H1 (cell line): ENCODE measurements around the gene LEMD1. TPM values are rescaled to one million over a fixed set of nuclear protein-coding genes. Genes with fewer than 3 reads are reported as not detected.

Experiments used
- CTCF ChIA-PET: fragments of 300-600 bp; sonication (Branson Sonifier 250); formaldehyde crosslinking; loops from one replicate; lab custom pipeline; 2021; ENCODE audit not compliant: partially characterized antibody; lab: Charles Lee
- POLR2A ChIA-PET: fragments of 300-600 bp; sonication (Branson Sonifier 250); formaldehyde crosslinking; loops from one replicate; lab custom pipeline; 2021; ENCODE audit warnings: inconsistent platforms; ENCODE audit not compliant: partially characterized antibody; lab: Charles Lee
- DNase-seq, 2 experiments: peaks; one replicate each; pipeline versions ENCODE4 v3.0.0 to v3.0.0-alpha.2; 2010 to 2022; ENCODE audit warnings: low spot score in 2 of 2, low read depth in 1 of 2, mixed read lengths in 1 of 2
- FAIRE-seq: peaks from 2 replicates; lab custom pipeline; 2011; peaks lifted over from hg19 to GRCh38; lab: Jason Lieb, UNC
- H2AFZ ChIP-seq: 2 replicates; pipeline ENCODE4 v1.8.1; 2012; ENCODE audit warnings: low read length, inconsistent platforms
- H2AK5ac ChIP-seq: 2 replicates; pipeline ENCODE4 v1.6.1; 2013; ENCODE audit warnings: low read depth, low read length
- H2BK120ac ChIP-seq: replicated peaks from 2 replicates; pipeline ENCODE3; 2013; ENCODE audit warnings: low read depth, low read length, inconsistent platforms
- H2BK12ac ChIP-seq: 2 replicates; pipeline ENCODE4 v1.6.1; 2013; ENCODE audit warnings: low read depth, low read length
- H2BK15ac ChIP-seq: 2 replicates; pipeline ENCODE4 v1.6.1; 2013; ENCODE audit warnings: low read length
- H2BK20ac ChIP-seq: 2 replicates; pipeline ENCODE4 v1.6.1; 2013; ENCODE audit warnings: low read length
- H2BK5ac ChIP-seq: 2 replicates; pipeline ENCODE4 v1.6.1; 2013; ENCODE audit warnings: low read depth, low read length
- H3K14ac ChIP-seq: 2 replicates; pipeline ENCODE4 v1.6.1; 2013; ENCODE audit warnings: inconsistent platforms; ENCODE audit not compliant: insufficient read length
- H3K18ac ChIP-seq: 2 replicates; pipeline ENCODE4 v1.6.1; 2013; ENCODE audit warnings: low read length; ENCODE audit errors: extremely low read depth
- H3K23ac ChIP-seq: 2 replicates; pipeline ENCODE4 v1.6.1; 2013; ENCODE audit warnings: inconsistent platforms; ENCODE audit not compliant: insufficient read length
- H3K23me2 ChIP-seq: 2 replicates; pipeline ENCODE4 v1.6.1; 2013; ENCODE audit warnings: low read depth, low read length
- H3K27ac ChIP-seq: 2 replicates; pipeline ENCODE4 v1.6.1; 2011; ENCODE audit warnings: low read depth, low read length, inconsistent platforms
- H3K27me3 ChIP-seq, 4 experiments: replicated peaks in 1 of 4; 1 replicate in 1 of 4; 2 replicates in 3 of 4; pipeline versions ENCODE4 v1.6.1 to v1.8.1; 2011 to 2013; ENCODE audit warnings: low read length in 3 of 4, mild to moderate bottlenecking in 3 of 4, inconsistent platforms in 2 of 4, mixed read lengths in 2 of 4, moderate library complexity in 1 of 4; ENCODE audit not compliant: control insufficient read depth in 3 of 4, insufficient read depth in 3 of 4; ENCODE audit errors: extremely low read depth in 1 of 4
- H3K36me3 ChIP-seq, 4 experiments: 2 replicates each; pipeline versions ENCODE4 v1.6.1 to v1.8.1; 2011 to 2013; ENCODE audit warnings: mild to moderate bottlenecking in 4 of 4, low read length in 3 of 4, moderate library complexity in 2 of 4, control low read depth in 1 of 4, inconsistent platforms in 1 of 4; ENCODE audit not compliant: insufficient read depth in 4 of 4, control insufficient read depth in 2 of 4
- H3K4ac ChIP-seq: replicated peaks from 2 replicates; pipeline ENCODE3; 2013; ENCODE audit warnings: low read length, low read depth, mixed read lengths, inconsistent platforms; ENCODE audit not compliant: insufficient read length
- H3K4me1 ChIP-seq, 4 experiments: replicated peaks in 1 of 4; 1 replicate in 1 of 4; 2 replicates in 3 of 4; pipeline versions ENCODE4 v1.6.1 to v1.8.1; 2011 to 2013; ENCODE audit warnings: low read length in 3 of 4, inconsistent platforms in 2 of 4, mixed read lengths in 1 of 4; ENCODE audit not compliant: insufficient read depth in 4 of 4, control insufficient read depth in 3 of 4
- H3K4me2 ChIP-seq, 2 experiments: 2 replicates each; pipeline versions ENCODE4 v1.6.1 to v1.8.1; 2011 to 2013; ENCODE audit warnings: low read depth in 2 of 2, low read length in 2 of 2, control low read depth in 1 of 2, inconsistent platforms in 1 of 2, mild to moderate bottlenecking in 1 of 2; ENCODE audit not compliant: insufficient read depth in 1 of 2
- H3K4me3 ChIP-seq, 4 experiments: fragments of 200-600, 300-600 bp in 1 of 4; sonication (generic), shearing (Covaris generic), sonication (Bioruptor Twin) in 1 of 4; 2 replicates each; pipeline versions ENCODE4 v1.5.1 to v1.8.1; 2011 to 2016; ENCODE audit warnings: low read length in 4 of 4, low read depth in 3 of 4, control low read depth in 2 of 4, inconsistent platforms in 2 of 4, mild to moderate bottlenecking in 2 of 4, mixed read lengths in 1 of 4, moderate library complexity in 1 of 4; ENCODE audit not compliant: insufficient read depth in 2 of 4; ENCODE audit errors: extremely low read depth in 1 of 4
- H3K56ac ChIP-seq: replicated peaks from 2 replicates; pipeline ENCODE3; 2013; ENCODE audit warnings: low read depth, mild to moderate bottlenecking, mixed read lengths, low read length, inconsistent platforms; ENCODE audit not compliant: insufficient read length
- H3K79me1 ChIP-seq: 2 replicates; pipeline ENCODE4 v1.6.1; 2013; ENCODE audit warnings: low read depth, low read length, control low read depth
- H3K79me2 ChIP-seq, 2 experiments: 2 replicates each; pipeline versions ENCODE4 v1.6.1 to v1.8.1; 2012 to 2013; ENCODE audit warnings: low read length in 2 of 2, mild to moderate bottlenecking in 2 of 2, inconsistent platforms in 1 of 2; ENCODE audit not compliant: insufficient read depth in 2 of 2, control insufficient read depth in 1 of 2
- H3K9ac ChIP-seq, 4 experiments: replicated peaks in 1 of 4; 1 replicate in 1 of 4; 2 replicates in 3 of 4; pipeline versions ENCODE4 v1.6.1 to v1.8.1; 2011 to 2013; ENCODE audit warnings: low read depth in 3 of 4, low read length in 3 of 4, control low read depth in 2 of 4, mild to moderate bottlenecking in 2 of 4, moderate library complexity in 2 of 4, inconsistent platforms in 1 of 4; ENCODE audit errors: extremely low read depth in 1 of 4
- H3K9me3 ChIP-seq, 2 experiments: 2 replicates each; pipeline versions ENCODE4 v1.6.1 to v1.8.1; 2012 to 2013; ENCODE audit warnings: mild to moderate bottlenecking in 2 of 2, moderate library complexity in 2 of 2, control low read depth in 1 of 2, inconsistent platforms in 1 of 2, low read depth in 1 of 2, low read length in 1 of 2, mixed read lengths in 1 of 2; ENCODE audit not compliant: insufficient read depth in 2 of 2
- H4K20me1 ChIP-seq, 2 experiments: replicated peaks in 1 of 2; 2 replicates each; pipeline versions ENCODE3 to v1.8.1; 2011 to 2013; ENCODE audit warnings: inconsistent platforms in 2 of 2, low read length in 2 of 2, mild to moderate bottlenecking in 1 of 2; ENCODE audit not compliant: insufficient read depth in 2 of 2, control insufficient read depth in 1 of 2
- H4K5ac ChIP-seq: 2 replicates; pipeline ENCODE4 v1.6.1; 2013; ENCODE audit warnings: low read length, low read depth, mixed read lengths, inconsistent platforms; ENCODE audit not compliant: insufficient read length
- H4K8ac ChIP-seq: 2 replicates; pipeline ENCODE4 v1.8.0; 2013; ENCODE audit warnings: mild to moderate bottlenecking, moderate library complexity, low read length, inconsistent platforms; ENCODE audit not compliant: insufficient read depth; ENCODE audit errors: extremely low read depth
- H4K91ac ChIP-seq: replicated peaks from 2 replicates; pipeline ENCODE3; 2013; ENCODE audit warnings: low read length, mixed read lengths, inconsistent platforms; ENCODE audit not compliant: insufficient read length
- BRCA1 ChIP-seq: IDR thresholded peaks from 2 replicates; pipeline ENCODE4 v1.6.1; 2012; ENCODE audit warnings: low read depth, low read length, improper control_type of control experiment
- CHD1 ChIP-seq: IDR thresholded peaks from 2 replicates; pipeline ENCODE4 v1.6.1; 2012; ENCODE audit warnings: low read depth, low read length, improper control_type of control experiment
- CTBP2 ChIP-seq: IDR thresholded peaks from 2 replicates; pipeline ENCODE4 v1.7.0; 2011; ENCODE audit warnings: borderline replicate concordance, mild to moderate bottlenecking, moderate library complexity, mixed read lengths, low read length; ENCODE audit not compliant: insufficient read depth, insufficient read length
- EGR1 ChIP-seq: IDR thresholded peaks from 2 replicates; pipeline ENCODE4 v1.6.1; 2011; ENCODE audit warnings: low read depth, low read length, borderline replicate concordance
- FOSL1 ChIP-seq: IDR thresholded peaks from 2 replicates; pipeline ENCODE4 v1.6.1; 2011; ENCODE audit warnings: mild to moderate bottlenecking, low read depth, low read length, moderate library complexity; ENCODE audit not compliant: insufficient read depth
- KDM1A ChIP-seq: fragments of 200-600, 300-600 bp; sonication (generic); IDR thresholded peaks from 2 replicates; pipeline ENCODE4 v1.7.1; 2016; ENCODE audit warnings: mild to moderate bottlenecking, low read length, borderline replicate concordance
- NANOG ChIP-seq: IDR thresholded peaks from 2 replicates; pipeline ENCODE4 v1.6.1; 2011; ENCODE audit warnings: low read length, low read depth, mild to moderate bottlenecking, inconsistent platforms; ENCODE audit not compliant: insufficient read depth, poor library complexity, severe bottlenecking
- POLR2A ChIP-seq, 2 experiments: IDR thresholded peaks; 1 replicate in 1 of 2; 2 replicates in 1 of 2; pipeline ENCODE4 v1.6.1; 2011; ENCODE audit warnings: low read depth in 2 of 2, low read length in 2 of 2, mild to moderate bottlenecking in 2 of 2; ENCODE audit errors: control extremely low read depth in 1 of 2
- SIN3A ChIP-seq, 2 experiments: IDR thresholded peaks in 1 of 2; conservative IDR thresholded peaks in 1 of 2; 2 replicates each; pipeline ENCODE4 v1.6.1; 2011 to 2012; ENCODE audit warnings: low read length in 2 of 2, improper control_type of control experiment in 1 of 2, low read depth in 1 of 2, mild to moderate bottlenecking in 1 of 2
- SIRT6 ChIP-seq: IDR thresholded peaks from one replicate; pipeline ENCODE4 v1.7.1; 2012; ENCODE audit warnings: low read length, inconsistent platforms
- SP2 ChIP-seq: IDR thresholded peaks from 2 replicates; pipeline ENCODE4 v1.6.1; 2012; ENCODE audit warnings: mild to moderate bottlenecking, low read length, inconsistent platforms
- SUZ12 ChIP-seq: fragments of 200-600 bp; sonication (generic); IDR thresholded peaks from 2 replicates; pipeline ENCODE4 v1.6.1; 2012; ENCODE audit warnings: mild to moderate bottlenecking, inconsistent platforms, low read length, moderate library complexity, mixed read lengths
- TEAD4 ChIP-seq: IDR thresholded peaks from 2 replicates; pipeline ENCODE4 v1.6.1; 2012; ENCODE audit warnings: low read depth, low read length, inconsistent platforms, mixed read lengths
- WGBS, 2 experiments: shearing (Covaris generic) in 1 of 2; methylation state at CpG; one replicate each; pipeline versions ENCODE4 v1.1.6 to v1.1.7; 2013 to 2015; ENCODE audit warnings: low lambda C conversion rate in 2 of 2, mixed read lengths in 2 of 2, inconsistent platforms in 1 of 2, low coverage in 1 of 2, missing lambda C conversion rate in 1 of 2; ENCODE audit not compliant: insufficient replicate concordance in 2 of 2, insufficient coverage in 1 of 2, insufficient read length in 1 of 2; ENCODE audit errors: extremely low coverage in 1 of 2, missing lambda C conversion rate in 1 of 2; 5-methylcytosine and 5-hydroxymethylcytosine counted together
- polyA plus RNA-seq, 7 experiments: library from polyadenylated mRNA; depleted of rRNA in 3 of 7; stranded (reverse) in 5 of 7; unstranded in 2 of 7; fragments of >200 nt in 5 of 7; fragments of 200-250 nt in 2 of 7; gene quantifications; 1 replicate in 5 of 7; 2 replicates in 1 of 7; 4 replicates in 1 of 7; pipeline versions ENCODE4 v1.2.1 to v1.2.3, GENCODE V29; 2011 to 2013; ENCODE audit warnings: missing spikeins in 2 of 7, mixed read lengths in 2 of 7
- total RNA-seq: library from RNA; stranded (reverse); fragmentation: NEBNext Ultra II Directional; extraction: Animal tissue kit (Norgen Biotek cat#: 25700); gene quantifications from 2 replicates; pipeline ENCODE4 v1.2.1, GENCODE V29; 2021

LEMD1 gene
- total and polyA plus RNA-seq, 2 of the 8 experiments (the other 6 are each of a cell fraction or from before 2014, with no cell fraction given) = 10.0 to 10.5 TPM

GRCh38 chr1:205452933-205453332 lies 31.1 kb upstream of the LEMD1 start:
- FAIRE-seq (no peak), DNase-seq (no peak)
- Histone ChIP-seq H2AK5ac (no peak overlapping the region), H3K9ac (no peak overlapping the region), H3K4me2 (no peak overlapping the region; a peak in 1 of 4 replicates), H2BK20ac (0 out of 2 replicates have a peak overlapping the region, but pooled peaks have one; percentile 9), H2BK12ac (peak overlapping the region; percentile 84; the same call in 1 of the 2 replicates), H2BK120ac (no peak overlapping the region), H3K23ac (no peak overlapping the region), H3K4me1 (peaks cover 32 to 69% (median 41%) of the 10 kb centered on the region in 4 experiments), H3K18ac (peak overlapping the region; percentile 0; the same call in 1 of the 2 replicates), H2BK5ac (no peak overlapping the region), H3K27ac (no peak overlapping the region), H3K79me2 (peaks cover 0 to 11% of the 10 kb centered on the region in 2 experiments; a peak in 2 of 4 replicates), H3K56ac (no peak overlapping the region), H3K79me1 (peaks cover 3% of the 10 kb centered on the region; the same call in 1 of the 2 replicates), H2AFZ (no peak overlapping the region), H4K5ac (no peak overlapping the region), H4K91ac (peak overlapping the region; percentile 9), H4K20me1 (peaks cover 2 to 12% of the 10 kb centered on the region in 2 experiments), H3K27me3 (peaks cover 0 to 6% (median 0%) of the 10 kb centered on the region in 4 experiments; a peak in 3 of 7 replicates), H4K8ac (no peak overlapping the region), H3K4ac (no peak overlapping the region), H3K4me3 (no peak overlapping the region), H3K14ac (no peak overlapping the region), H2BK15ac (peak overlapping the region; percentile 31; the same call in 1 of the 2 replicates), H3K23me2 (peaks cover 19% of the 10 kb centered on the region), H3K9me3 (no peaks in the 10 kb centered on the region), H3K36me3 (peaks cover 0 to 7% (median 1%) of the 10 kb centered on the region in 4 experiments; a peak in 1 of 8 replicates)
- ChIA-PET CTCF (interaction anchor here (1.1 to 30.2 kb wide), 8 partner anchors 10 to 136 kb away, joined by 3 to 767 read pairs (median 10); partner anchors contain the start of gene LEMD1), POLR2A (interaction anchor here (0.7 to 7.7 kb wide), 4 partner anchors 9 to 31 kb away, joined by 3 to 220 read pairs (median 6); no protein-coding TSS in a partner anchor)
- WGBS, 2 experiments = 93% methylated on average over 5 of the region's 5 CpGs; no CpG with 5 or more reads in 1 of the 2 experiments
- no peak for TF ChIP-seq FOSL1
- TF ChIP-seq CTBP2 = no peak
- no peak for TF ChIP-seq EGR1
- no peak for TF ChIP-seq SUZ12
- no peak for TF ChIP-seq KDM1A
- no peak for TF ChIP-seq SIN3A (conservative IDR thresholded peaks at IDR 0.05 in 1 of 2, IDR thresholded peaks at IDR 0.05 in 1 of 2; ENCODE audit: low read depth in 1 of 2, low read length in 2 of 2)
- no peak for TF ChIP-seq CHD1
- TF ChIP-seq SIRT6 = no peak
- TF ChIP-seq TEAD4 = no peak
- TF ChIP-seq POLR2A (IDR thresholded peaks at IDR 0.05; ENCODE audit: control extremely low read depth in 1 of 2, low read depth in 2 of 2, low read length in 2 of 2) = no peak
- TF ChIP-seq BRCA1 = no peak
- TF ChIP-seq SP2 = no peak
- TF ChIP-seq NANOG = no peak
